ENCODE results near the gene DPP6.
"Not testable (repeated sequence)": the region's sequence is repeated elsewhere in the genome, so short reads cannot be mapped to it uniquely, and the experiment has no call there.

Gene DPP6

DNA sequence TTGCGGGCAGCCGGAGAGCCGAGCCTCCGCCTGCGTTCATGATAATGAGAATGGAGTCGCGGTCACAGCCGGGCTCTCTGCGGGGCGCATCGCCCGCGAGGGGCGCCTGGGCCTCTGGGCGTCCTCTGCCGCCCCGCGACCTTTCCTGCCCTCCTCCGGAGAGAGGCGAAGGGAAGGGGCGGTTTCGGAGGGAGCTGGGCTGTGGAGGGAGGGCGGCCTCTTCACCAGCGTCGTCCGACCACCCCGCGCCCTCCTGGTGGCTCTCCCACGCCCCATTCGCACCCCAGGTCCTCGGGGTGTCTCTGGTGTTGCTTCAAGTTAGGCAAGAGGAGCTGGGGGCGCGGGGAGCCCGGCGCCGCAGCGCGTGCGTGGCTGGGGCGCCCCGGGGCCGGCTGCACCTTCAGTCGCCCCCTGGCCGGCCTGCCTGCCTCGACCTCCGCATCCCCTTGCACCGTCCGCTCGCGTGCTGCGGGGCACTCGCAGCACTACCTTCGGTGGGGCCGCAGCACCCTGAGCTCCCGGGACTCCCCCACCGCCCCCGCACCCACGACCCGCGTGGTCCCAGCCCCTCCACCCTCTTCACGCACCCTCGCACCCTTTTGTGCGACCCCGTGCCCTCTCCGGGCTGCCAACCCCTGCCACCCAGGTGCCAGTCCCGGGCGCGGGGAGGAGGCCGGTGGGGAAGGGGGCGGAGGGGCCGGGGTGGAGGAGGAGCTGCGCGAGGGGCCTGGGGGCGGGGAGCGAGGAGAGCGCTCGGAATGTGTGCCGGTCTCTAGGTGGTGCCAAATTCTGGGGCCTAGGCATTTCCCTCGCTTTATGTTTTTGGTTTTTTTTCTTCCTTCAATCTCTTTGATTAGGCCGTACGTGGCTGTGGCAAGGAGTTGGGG is at the start of gene DPP6:
DPP6 (plus strand) TSS at position 756 of the 887 bp plus-strand sequence.
- not testable (repeated sequence) for DNase-seq (ENCODE audit: low read depth in 2 of 2)

DNA sequence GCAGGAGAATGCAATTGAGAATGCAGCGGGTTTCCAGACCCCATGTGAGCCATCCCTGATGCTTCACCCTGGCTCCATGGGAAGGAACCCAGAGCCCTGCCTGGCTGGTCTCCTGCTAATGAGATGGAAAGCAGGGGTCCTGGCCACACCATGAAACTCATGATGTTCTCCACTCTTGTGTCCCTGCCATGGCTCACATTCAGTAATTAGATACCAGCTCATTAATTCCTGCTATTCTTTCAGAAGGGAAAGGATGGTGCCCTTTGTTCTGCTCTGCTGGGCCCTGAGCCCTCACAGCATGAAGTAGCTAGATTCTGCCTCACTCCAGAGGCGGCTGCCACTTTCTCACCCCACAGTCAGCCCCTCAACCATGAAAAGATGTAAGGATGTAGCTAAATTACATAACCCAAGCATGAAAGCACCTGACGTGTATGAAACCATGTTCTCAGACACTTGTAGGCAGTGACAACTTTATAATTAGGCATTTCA is 42.7 kb upstream of the DPP6 start:
- not testable (repeated sequence) for DNase-seq (ENCODE audit: low read depth in 2 of 2)

DNA sequence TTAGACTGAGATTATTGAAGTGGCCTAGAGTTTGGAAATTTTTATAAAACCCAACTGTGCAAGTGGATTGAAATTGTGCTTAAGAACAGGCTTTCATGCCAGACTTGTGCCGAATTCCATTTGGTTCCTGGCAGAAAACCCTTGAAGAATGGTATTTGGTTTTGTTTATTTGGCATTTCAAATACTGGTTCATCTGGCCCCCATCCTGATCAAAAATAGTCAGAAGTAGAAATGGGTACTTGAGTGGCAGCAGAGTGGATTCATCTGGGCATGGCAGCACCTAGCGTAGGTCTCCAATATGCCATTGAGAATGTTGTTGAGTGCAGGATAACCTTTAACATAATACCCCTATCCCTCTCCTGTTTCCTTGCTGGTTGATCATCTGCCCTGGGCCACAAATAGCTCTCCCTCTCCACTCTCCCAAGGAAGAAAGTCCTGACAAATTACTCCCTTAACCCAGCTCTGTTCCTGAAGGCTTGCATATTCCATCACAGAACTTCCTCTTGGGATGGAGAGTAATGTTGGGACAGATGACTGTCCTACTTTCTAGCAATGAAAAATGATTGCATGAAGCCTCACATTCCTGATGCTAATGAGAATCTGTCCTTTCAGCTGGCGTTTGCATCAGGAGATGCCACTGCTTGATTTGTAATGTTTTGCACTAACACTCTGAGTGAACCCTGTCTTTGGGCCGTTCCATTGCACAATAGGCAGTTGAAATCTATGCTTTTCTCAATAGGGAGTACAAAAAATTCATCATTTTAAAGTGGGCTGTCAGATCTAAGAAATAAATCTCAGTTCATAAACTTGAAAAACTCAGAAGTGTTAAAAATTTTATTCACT is 41.3 kb upstream of the DPP6 start:
- DNase-seq (ENCODE audit: low read depth in 2 of 2): not testable (repeated sequence)

DNA sequence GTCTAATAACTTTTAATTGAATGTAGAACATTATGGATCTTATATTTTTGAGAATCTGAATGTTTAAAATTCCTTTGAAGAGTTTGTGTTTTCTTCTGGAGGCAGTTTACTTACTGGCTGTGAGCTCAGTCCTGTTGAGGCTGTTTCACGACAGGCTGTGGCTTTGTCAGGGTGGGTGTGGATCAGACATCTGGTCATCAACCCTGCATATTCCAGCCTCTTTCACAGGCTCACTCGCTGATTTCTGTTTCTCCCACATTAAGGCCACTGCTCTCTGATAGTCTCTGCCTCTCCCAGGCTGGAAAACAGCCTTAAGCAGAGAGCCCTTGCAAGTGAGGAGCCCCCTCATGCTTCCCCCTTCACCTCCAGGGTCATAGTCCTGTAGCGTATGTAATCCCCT is 39.4 kb upstream of the DPP6 start:
- not testable (repeated sequence) for DNase-seq (ENCODE audit: low read depth in 2 of 2)

DNA sequence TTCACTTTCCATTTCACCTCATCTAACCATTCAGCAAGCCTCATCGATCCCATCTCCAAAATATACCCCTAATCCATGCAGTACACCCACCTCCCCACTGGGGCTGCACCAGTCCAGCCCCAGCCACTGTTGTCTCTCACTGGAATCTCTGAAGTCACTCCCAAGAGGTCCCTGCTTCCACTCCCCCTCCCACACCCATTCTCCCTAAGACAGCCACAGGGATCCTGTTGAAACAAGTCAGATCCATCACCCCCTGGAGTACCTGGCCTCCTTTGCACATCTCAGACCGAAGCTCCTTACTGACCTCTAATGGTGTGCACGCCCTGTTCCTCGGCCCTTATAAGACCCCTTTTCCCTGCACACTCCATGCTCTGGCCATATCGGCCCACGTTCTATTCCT is 36.6 kb upstream of the DPP6 start:
- DNase-seq (ENCODE audit: low read depth in 2 of 2): not testable (repeated sequence)

DNA sequence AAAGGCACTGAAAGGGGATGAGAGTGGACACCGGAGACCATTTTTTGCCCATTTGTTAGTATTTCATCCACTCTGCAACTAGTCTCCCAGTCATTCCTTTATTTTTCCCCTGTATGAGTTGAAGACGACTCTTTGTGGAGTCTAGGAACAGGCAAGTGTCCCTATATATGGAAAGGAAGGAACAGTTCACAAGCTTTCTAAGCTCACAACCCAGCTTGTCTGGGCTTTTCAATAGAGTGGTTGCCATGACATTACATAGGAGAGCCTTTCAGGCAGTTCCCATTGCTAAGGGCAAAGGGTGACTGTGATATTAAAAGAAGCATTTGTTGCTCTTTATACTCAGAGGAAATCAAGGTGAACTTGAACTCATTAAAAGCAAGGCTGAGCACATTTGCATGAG is 33.8 kb upstream of the DPP6 start:
- not testable (repeated sequence) for DNase-seq (ENCODE audit: low read depth in 2 of 2)

DNA sequence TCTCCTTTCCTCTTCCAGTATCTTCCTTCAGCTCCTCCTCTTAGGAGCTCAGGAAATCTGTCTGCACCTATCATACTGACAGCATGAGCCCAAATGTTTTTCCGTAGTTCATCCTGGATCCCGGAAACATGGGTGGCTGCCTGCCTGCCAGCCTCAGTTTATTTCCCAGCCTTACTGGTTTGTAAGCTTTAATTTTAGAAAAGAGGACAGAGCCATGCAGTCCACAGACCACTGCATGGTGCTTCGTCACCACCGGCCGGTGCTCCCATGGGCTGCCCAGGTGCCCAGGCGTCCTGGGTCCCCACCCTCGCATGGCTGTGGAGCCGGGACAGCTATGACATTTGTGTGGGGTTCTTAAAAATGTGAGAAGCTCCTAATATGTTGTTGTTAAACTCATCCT is 24.4 kb upstream of the DPP6 start:
- DNase-seq (ENCODE audit: low read depth in 2 of 2): not testable (repeated sequence)

DNA sequence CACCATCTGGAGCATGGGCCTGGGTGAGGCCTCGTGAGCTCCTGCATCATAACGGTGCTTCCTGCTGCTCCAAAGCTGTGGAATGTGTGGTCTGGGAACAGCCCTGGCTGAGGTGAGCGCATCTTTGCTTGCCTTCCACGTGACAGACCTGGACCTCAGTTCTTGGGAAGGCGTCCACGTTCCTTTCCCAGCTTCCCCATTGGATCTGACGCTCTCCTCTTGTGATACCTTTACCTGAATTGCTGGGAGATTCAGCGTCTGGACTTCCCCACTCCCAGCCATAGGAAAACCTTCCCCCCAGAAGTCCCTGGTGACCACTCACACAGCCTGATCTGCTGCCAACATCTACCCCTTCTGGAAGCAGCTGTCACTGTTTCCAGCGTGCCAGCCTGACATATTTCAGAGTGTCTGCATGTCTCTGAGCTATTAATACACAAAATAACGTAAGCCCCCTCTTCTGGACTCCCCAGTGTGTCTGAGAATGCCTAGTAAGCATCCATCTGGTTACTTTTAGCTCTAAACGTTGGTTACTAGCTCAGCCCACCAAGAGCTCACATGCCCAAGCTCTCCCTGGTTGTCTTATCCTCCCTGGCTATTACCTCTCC is 21.6 kb upstream of the DPP6 start:
- DNase-seq (ENCODE audit: low read depth in 2 of 2): not testable (repeated sequence)

DNA sequence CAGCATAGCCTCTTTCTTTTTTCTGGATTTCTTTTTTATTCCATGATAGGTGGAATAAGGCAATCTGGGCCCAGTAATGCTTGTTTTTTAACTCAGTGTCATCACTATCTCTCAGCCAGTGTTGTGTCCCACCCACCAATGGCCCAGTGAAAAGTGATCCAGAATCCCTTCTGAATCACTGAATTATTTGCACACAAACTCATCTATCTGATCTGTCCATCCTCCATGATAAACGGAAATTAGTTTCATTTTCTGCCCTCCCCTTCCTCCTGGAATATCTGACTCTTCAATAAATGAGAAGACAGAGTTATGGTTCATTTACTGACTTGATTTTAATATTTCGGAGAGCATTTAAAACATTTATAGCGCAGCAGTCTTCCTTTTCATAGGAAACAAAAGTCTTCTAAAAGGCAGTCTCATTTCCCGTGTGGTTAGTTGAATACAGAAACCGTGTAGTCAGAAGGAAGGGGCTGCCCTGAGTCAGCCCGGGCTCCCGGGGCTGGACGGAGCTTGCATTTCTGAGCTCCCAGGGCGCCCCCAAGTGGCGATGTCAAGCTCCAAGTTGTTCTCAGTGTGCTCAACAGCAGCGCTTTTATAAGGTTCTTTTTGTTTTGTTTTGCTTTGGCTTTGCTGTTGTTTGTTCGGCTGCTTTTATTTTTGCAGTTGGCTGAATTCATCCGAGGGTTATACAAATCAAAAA is 12.6 kb upstream of the DPP6 start:
- peak; percentile 10 to 12 for DNase-seq (ENCODE audit: low read depth in 2 of 2)

DNA sequence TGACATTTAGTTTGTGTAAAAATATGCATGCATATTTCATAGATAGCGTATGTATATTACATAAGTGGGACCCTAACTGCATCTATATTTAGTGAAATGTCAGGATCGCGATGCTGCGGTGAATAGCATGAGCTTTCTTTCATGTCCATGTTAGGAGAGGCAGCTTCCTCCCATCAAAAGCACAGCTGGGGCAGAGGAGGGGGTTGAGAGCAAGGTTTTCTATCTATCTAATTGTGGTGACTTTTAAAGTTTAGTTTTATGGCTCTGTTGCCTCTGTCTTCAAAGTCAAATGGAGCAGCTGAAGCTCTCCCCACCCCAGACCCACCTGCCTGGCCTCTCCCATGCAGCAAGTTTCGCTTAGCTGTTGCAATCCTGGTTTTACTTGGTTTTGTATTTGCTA is 1.8 kb upstream of the DPP6 start:
- not testable (repeated sequence) for DNase-seq (ENCODE audit: low read depth in 2 of 2)

DNA sequence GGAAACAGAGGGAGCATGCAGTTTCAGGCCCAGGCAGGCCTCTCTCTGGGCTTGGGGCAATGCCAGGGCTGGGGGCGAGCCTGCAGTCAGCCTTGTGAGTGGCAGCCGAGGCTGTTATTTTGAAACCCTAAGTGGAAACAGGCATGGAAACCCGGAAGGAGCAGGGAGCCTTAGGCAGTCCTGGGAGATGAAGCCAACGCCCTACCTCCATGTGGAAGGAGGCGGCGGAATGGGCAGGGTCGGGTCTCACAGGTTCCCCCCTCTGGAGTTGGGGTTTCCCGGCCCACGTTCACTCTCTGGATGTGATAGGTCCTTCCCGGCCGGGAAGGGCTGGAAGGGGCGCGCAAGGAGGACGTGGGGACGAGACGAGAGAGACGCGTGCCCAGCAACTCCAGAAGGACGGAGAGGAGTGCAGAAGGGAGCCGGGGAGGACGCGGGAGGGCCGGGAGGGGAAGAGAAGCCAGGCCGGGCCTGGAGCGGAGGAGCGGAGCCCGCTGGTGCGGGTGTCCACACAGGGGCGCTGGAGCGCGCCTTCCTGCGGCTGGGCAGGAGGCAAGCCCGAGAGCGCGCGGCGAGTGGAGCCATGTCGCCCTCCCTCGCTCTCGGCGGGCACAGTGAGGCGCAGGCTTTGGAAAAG is 1.1 kb upstream of the DPP6 start:
- DNase-seq (ENCODE audit: low read depth in 2 of 2): not testable (repeated sequence)

DNA sequence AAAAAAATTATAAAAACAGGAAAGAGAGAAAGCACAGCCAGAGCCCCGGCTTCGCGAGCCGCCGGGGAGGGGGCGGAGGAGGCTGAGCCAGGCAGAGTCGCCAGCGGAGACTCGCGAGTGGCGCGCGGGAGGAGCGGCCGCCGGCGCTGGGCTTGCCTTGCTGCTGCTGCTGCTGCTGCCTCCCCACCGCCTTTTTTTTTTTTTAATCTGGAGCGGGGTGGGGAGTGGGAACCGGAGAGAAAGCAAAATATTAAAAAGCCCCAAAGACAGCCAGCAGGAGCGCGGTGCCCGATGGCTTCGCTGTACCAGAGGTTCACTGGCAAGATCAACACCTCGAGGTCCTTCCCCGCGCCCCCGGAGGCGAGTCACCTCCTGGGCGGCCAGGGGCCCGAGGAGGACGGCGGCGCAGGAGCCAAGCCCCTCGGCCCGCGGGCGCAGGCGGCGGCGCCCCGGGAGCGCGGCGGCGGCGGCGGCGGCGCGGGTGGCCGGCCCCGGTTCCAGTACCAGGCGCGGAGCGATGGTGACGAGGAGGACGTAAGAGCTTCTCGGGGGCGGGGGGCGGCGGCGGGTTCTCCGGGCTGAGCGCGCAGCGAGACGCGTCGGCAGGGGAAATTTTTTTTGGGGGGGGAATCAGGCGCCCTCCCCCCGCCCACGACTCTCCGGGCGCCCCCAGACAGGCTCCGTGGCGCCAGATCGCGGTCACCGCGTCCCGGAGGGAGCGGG is 493 bp downstream of the DPP6 start:
- DNase-seq (ENCODE audit: low read depth in 2 of 2): not testable (repeated sequence)

DNA sequence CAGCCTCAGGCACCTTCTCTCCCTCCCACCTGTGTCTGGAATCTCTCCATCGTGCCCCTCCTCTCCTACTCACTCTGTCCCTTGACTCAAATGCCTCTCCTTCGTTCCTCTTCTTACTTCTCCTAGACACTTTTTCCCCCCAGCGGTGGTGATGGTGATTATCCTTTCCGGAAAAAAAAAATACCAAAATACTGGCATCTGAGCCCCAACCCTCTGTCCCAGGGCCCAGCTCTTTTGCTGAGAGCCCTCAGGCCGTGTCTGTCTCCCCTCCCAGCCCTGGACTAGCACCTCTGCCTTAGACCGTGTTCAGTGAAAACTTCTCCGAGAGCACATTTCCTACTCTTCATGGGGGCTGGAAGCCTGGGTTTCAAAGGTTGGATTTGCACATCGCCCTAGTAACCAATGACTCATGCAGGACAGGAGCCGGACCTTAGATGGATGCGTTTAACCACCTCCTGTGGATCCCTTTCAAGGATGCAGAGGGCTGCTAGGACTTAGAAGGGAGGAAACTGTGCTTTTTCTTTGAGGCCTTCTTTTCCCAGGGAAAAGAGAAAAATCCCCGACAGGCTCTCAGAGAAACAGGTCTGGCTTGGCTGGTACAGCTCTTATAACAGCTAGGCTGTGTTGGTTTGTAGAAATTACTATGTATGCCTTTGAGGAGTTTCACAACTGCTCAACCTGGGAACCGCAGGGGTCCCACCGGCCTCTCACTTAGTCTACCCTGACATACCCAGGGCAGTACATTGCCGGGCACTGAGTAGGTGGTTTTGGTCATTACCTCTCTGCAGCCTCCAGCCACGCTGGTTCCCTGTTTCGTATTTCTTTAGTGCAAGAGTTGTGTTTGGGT is 1.5 kb downstream of the DPP6 start:
- not testable (repeated sequence) for DNase-seq (ENCODE audit: low read depth in 2 of 2)

DNA sequence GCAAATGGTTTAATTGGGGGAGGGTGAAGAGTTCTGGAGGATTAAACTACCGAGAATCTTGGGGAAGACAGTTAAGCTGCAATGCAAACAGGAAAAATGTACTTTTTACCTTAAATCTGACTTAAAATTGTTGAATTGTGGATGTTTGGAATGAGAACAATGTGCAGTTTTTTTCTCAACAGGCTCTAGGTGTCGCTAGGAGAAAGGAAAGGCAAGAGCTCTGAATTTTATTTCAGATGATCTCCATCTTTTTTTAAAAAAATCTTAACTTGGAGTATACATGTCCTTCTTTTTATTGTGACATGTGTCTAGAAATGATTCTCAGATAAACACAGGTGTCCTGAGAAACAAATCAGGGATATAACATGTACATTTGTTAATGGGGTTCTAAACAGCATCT is 2.5 kb downstream of the DPP6 start:
- DNase-seq (ENCODE audit: low read depth in 2 of 2): not testable (repeated sequence)

DNA sequence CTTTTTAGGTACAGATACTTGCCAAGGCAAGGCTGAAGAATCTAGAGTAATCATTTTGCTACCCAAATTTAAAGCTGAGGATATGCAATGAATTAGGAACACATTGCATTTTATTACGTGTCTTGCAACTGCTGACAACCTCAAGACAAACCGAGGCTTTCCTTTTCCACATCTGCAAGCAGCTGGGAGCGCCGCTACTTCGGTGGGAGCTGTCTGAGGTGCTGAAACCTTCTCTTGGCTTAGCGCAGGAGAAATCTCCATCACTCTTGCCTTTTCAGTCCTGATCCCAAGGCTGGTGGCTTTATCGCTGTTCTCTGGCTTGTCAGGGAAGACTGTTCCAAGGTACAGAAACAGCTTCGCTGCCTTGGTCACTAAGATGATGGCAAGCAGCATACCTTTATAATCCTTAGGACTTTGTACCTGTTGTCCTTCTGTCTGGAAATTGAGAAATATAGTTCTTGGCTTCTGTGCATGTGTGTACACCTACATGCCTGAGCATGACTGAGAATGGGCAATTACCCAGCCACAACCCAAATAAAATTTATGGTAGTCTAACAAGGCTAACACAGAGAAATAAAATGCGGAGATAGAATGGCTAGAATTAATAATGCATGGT is 3.4 kb downstream of the DPP6 start:
- not testable (repeated sequence) for DNase-seq (ENCODE audit: low read depth in 2 of 2)

DNA sequence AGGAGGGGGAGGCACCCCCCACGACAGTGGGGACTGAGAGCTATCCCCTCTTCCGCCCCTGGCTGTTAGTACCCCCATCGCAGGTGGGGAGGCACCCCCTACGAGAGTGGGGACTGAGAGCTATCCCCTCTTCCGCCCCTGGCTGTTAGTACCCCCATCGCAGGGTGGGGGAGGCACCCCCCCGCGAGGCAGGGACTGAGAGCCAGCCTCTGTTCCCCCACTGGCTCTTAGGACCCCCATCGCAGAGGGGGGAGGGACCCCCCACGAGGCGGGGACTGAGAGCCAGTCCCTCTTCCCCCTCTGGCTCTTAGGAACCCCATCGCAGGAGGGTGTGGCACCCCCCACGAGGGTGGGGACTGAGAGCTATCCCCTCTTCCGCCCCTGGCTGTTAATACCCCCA is 6.6 kb downstream of the DPP6 start:
- DNase-seq (ENCODE audit: low read depth in 2 of 2): not testable (repeated sequence)

DNA sequence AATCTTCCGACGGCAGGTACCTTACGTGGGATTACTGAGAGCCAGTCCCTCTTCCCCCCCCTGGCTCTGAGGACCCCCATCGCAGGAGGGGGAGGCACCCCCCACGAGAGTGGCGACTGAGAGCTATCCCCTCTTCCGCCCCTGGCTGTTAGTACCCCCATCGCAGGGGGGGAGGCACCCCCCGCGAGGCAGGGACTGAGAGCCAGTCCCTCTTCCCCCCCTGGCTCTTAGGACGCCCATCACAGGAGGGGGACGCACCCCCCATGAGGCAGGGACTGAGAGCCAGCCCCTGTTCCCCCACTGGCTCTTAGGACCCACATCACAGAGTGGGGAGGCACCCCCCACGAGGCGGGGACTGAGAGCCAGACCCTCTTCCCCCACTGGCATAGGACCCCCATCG is 8.4 kb downstream of the DPP6 start:
- DNase-seq (ENCODE audit: low read depth in 2 of 2): not testable (repeated sequence)

DNA sequence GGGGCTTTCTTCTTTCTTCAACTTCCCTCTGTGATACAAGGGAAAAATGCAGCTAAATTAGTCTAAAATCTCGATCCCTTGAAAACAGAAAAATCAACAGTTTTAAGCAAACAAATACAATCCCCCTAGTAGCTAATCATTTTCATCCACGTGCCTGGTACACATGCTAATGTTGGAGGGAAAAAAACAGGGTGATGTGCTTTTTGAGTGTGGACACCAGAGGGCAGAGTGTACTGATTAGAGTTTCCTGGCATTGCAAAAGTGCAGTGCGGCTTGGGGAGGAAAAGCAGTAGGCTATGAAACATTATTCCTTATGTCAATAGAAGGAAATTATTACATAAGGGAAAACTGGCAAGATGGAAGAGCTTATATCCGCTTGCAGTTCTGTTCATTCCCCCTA is 19.6 kb downstream of the DPP6 start:
- DNase-seq (ENCODE audit: low read depth in 2 of 2): not testable (repeated sequence)
